Activated naive CD4-positive, alpha-beta T cell treated with anti-CD3 and anti-CD28 coated beads, Interleukin-2, amount 10 ng/mL, durations not matched to agents 7 days and 5 days (primary cell): ENCODE results near the gene HOXA5.

ENCODE experiments used
- CTCF ChIA-PET: fragments of 350-600 bp; sonication (Branson Sonifier 250); formaldehyde crosslinking; loops from one replicate; lab custom pipeline; 2021; ENCODE audit warnings: antibody characterized with exemption; lab: Charles Lee
- DNase-seq: peaks from one replicate; pipeline ENCODE4 v3.0.0-alpha.2; 2020
- H3K27ac Mint-ChIP-seq: one replicate; pipeline ENCODE4 v1.8.0; 2021; ENCODE audit warnings: mild to moderate bottlenecking, moderate library complexity, mixed read lengths
- H3K27me3 Mint-ChIP-seq: one replicate; pipeline ENCODE4 v1.8.0; 2021; ENCODE audit warnings: mild to moderate bottlenecking, mixed read lengths
- H3K36me3 Mint-ChIP-seq: one replicate; pipeline ENCODE4 v1.8.0; 2021; ENCODE audit warnings: mixed read lengths
- H3K4me1 Mint-ChIP-seq: one replicate; pipeline ENCODE4 v1.8.0; 2021; ENCODE audit warnings: mixed read lengths
- H3K4me3 Mint-ChIP-seq: one replicate; pipeline ENCODE4 v1.8.0; 2021; ENCODE audit warnings: mild to moderate bottlenecking, moderate library complexity, mixed read lengths
- H3K9me3 Mint-ChIP-seq: one replicate; pipeline ENCODE4 v1.8.0; 2021; ENCODE audit warnings: mixed read lengths

HOXA5 gene

GRCh38 chr7:27185854-27186667 lies 42.6 kb upstream of the HOXA5 start:
- DNase-seq: peak; percentile 20
- peak overlapping the region; percentile 51 for H3K4me3 Mint-ChIP-seq
- CTCF ChIA-PET: interaction anchor here (2.7 kb wide), 1 partner anchor 10 kb away, joined by 11 read pairs; no protein-coding TSS in a partner anchor
- H3K4me1 Mint-ChIP-seq: peaks cover 42% of the 10 kb centered on the region
- H3K27ac Mint-ChIP-seq: peak overlapping the region; percentile 86
- H3K9me3 Mint-ChIP-seq: no peaks in the 10 kb centered on the region
- peaks cover 100% of the 10 kb centered on the region for H3K27me3 Mint-ChIP-seq
- peaks cover 19% of the 10 kb centered on the region for H3K36me3 Mint-ChIP-seq

DNA sequence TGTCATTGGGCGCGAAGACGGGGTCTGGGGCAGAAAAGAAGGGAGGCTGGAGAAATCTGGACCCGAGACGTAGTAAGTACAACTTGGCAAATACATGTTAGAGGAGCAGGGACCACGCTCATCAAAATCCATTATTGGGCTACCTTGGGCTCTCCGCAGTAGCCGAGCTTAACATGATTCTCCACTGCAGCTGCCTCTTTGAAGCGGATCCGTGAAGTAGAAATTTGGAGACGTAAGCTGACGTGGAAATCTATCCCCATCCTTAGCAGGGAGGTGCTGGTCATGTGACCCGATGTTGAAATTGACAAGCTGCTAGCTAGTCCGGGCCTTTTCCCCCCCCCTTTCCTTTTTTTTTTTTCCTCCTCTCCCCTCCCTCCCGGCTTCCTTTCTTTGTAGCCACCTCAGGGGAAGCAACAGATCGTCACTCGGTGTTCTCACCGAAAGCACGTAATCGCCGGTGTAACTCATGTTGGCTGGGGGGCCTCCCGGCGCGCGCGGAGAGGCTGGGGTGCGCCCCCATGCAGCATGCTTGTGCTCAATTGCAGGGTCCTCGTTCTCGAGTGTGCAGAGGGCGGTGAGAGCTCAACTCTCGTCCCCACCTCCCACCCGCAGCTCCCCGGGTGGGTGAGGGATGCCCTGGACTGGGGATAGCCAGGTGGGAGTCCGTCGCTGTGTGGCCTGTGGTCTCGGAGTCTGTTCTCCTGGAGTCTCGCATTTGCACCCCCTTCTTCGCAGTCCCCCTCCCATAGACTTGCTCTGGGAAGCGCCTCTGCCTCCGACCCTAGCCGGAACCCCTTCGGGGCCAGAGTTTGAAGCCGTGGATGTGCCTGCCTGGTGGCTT lies 41.8 kb upstream of the HOXA5 start, which contains the start of gene HOXA11:
Gene HOXA11 (minus strand): TSS at position 220 of the 841 bp plus-strand sequence. CDS start 88 bp downstream, at position 132.
- CTCF ChIA-PET: interaction anchor here (2.7 kb wide), 1 partner anchor 10 kb away, joined by 11 read pairs; no protein-coding TSS in a partner anchor

GRCh38 chr7:27184337-27185012 lies 41.0 kb upstream of the HOXA5 start:
- Mint-ChIP-seq H3K4me3 (peak overlapping the region; percentile 44), H3K36me3 (peaks cover 14% of the 10 kb centered on the region), H3K27me3 (peaks cover 100% of the 10 kb centered on the region), H3K27ac (peak overlapping the region; percentile 69), H3K9me3 (no peaks in the 10 kb centered on the region), H3K4me1 (peaks cover 44% of the 10 kb centered on the region)
- DNase-seq: peak; percentile 28
- CTCF ChIA-PET: interaction anchor here (3.0 kb wide), 1 partner anchor 12 kb away, joined by 11 read pairs; no protein-coding TSS in a partner anchor

More for the DNA sequence above, 41.8 kb upstream of the HOXA5 start, which contains the start of gene HOXA11:
- Mint-ChIP-seq H3K4me1 (peaks cover 43% of the 10 kb centered on the region), H3K4me3 (peak within 1 kb of the TSS; percentile 51), H3K27ac (peak within 1 kb of the TSS; percentile 86), H3K9me3 (no peaks in the 10 kb centered on the region), H3K27me3 (peaks cover 100% of the 10 kb centered on the region), H3K36me3 (peaks cover 18% of the 10 kb centered on the region)
- DNase-seq: peak; percentile 18

GRCh38 chr7:27183682-27184336 lies 40.3 kb upstream of the HOXA5 start:
- peaks cover 100% of the 10 kb centered on the region for H3K27me3 Mint-ChIP-seq
- DNase-seq: peak; percentile 11
- H3K4me1 Mint-ChIP-seq: peaks cover 43% of the 10 kb centered on the region
- peaks cover 14% of the 10 kb centered on the region for H3K36me3 Mint-ChIP-seq
- CTCF ChIA-PET: interaction anchor here (3.0 kb wide), 1 partner anchor 12 kb away, joined by 11 read pairs; no protein-coding TSS in a partner anchor
- H3K4me3 Mint-ChIP-seq: peak overlapping the region; percentile 21
- H3K9me3 Mint-ChIP-seq: no peaks in the 10 kb centered on the region
- H3K27ac Mint-ChIP-seq: peak overlapping the region; percentile 24

- Mint-ChIP-seq H3K9me3 (no peaks in the 10 kb centered on the region), H3K4me1 (peaks cover 36% of the 10 kb centered on the region), H3K4me3 (no peak overlapping the region), H3K27ac (no peak overlapping the region), H3K27me3 (peaks cover 99% of the 10 kb centered on the region), H3K36me3 (peaks cover 9% of the 10 kb centered on the region)
- peak; percentile 18 for DNase-seq
- CTCF ChIA-PET: interaction anchor here (1.2 to 3.0 kb wide), 2 partner anchors 13 to 22 kb away, joined by 4 to 11 read pairs; no protein-coding TSS in a partner anchor
Observed at GRCh38 chr7:27182861-27183681, 39.6 kb upstream of the HOXA5 start.

DNA sequence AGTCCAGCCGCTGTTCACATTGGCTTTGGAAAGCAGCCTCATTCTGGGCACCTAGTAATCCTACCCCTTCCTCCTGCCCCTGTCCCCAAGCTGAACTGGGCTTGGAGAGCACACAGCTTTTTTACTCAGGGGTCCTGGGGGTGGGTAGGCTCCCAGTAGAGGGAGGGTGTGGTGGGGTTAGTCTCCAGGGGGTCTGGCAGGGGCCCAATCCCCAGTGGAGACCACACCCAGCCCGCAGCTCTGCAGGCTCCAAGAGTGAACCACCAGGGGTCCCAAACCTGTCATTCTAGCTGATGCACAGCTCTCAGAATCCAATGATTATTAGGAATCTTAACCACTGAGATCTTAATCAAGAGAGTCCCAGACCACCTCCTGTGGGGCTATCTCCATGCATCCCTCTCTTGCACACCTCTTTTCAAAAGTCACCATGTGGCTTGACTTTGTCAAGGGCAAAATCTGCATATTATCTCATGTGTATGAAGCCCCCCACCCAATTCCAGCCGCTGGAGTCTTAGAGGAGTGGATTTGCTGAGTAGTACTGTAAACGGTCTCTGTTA lies 38.9 kb upstream of the HOXA5 start:
- Mint-ChIP-seq H3K4me3 (no peak overlapping the region), H3K4me1 (peaks cover 29% of the 10 kb centered on the region), H3K9me3 (no peaks in the 10 kb centered on the region), H3K27me3 (peaks cover 99% of the 10 kb centered on the region), H3K27ac (no peak overlapping the region), H3K36me3 (peaks cover 9% of the 10 kb centered on the region)
- CTCF ChIA-PET: interaction anchor here (1.2 to 3.0 kb wide), 3 partner anchors 14 to 22 kb away, joined by 3 to 11 read pairs (median 4); no protein-coding TSS in a partner anchor
- peak; percentile 12 for DNase-seq

- CTCF ChIA-PET: interaction anchor here (1.3 to 3.0 kb wide), 2 partner anchors 14 to 23 kb away, joined by 3 to 11 read pairs; no protein-coding TSS in a partner anchor
- Mint-ChIP-seq H3K4me3 (no peak overlapping the region), H3K27me3 (peaks cover 99% of the 10 kb centered on the region), H3K4me1 (peaks cover 26% of the 10 kb centered on the region), H3K36me3 (peaks cover 9% of the 10 kb centered on the region), H3K27ac (no peak overlapping the region), H3K9me3 (no peaks in the 10 kb centered on the region)
- DNase-seq: peak; percentile 12
Observed at GRCh38 chr7:27181795-27182275, 38.4 kb upstream of the HOXA5 start.

- Mint-ChIP-seq H3K4me3 (no peak overlapping the region), H3K27ac (no peak overlapping the region), H3K9me3 (no peaks in the 10 kb centered on the region), H3K4me1 (peaks cover 17% of the 10 kb centered on the region), H3K36me3 (peaks cover 4% of the 10 kb centered on the region), H3K27me3 (peaks cover 99% of the 10 kb centered on the region)
- CTCF ChIA-PET: interaction anchor here (0.7 to 2.4 kb wide), 7 partner anchors 10 to 58 kb away, joined by 3 to 12 read pairs (median 4); no protein-coding TSS in a partner anchor
- DNase-seq: no peak
Observed at GRCh38 chr7:27180431-27181420, 37.2 kb upstream of the HOXA5 start.

DNA sequence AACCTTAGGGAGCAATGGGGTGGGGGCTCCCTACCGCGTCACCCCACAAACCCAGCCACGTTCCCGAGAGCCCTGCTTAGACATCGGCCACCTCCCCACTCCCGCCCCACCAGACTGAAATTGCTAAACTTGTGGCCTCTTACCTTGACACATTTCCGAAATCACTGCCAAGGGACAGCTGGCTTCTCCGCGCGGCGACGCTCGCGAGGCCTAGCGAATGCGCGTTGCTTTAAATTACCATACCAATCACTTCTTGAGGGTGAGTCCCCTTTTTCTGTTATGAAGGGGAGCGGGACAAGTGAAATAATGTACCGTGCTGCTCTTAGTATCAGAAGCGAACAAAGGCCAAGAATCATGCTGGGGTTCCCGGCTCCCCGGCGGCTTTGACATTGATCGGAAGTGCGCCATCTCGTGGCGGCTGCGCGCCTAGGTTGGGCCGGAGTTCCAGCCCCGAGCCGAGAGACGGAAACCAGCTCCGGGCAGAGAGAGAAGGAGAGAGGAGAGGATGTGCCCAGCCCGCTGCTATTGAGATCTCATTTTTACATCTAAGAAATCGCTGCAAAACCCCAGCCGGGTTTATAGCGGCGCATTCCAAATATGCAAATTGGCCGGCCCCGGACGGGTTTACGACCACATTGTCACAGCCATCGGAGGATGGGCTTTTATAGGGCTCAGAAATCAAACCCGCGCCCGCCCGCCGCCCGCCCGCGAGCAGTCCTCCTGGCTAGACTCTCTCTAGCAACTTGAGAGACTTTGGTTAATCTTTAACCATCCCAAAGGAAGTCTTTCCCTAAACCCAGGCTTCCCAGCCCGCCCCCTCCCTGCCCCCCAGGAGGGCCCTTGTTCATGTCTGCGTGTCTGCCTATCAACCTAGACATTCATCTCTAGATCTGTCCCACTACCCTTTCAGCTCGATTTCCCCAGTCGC lies 36.3 kb upstream of the HOXA5 start:
- CTCF ChIA-PET: interaction anchor here (0.7 to 2.4 kb wide), 10 partner anchors 10 to 58 kb away, joined by 3 to 12 read pairs (median 4); no protein-coding TSS in a partner anchor
- Mint-ChIP-seq H3K36me3 (peaks cover 2% of the 10 kb centered on the region), H3K4me3 (no peak overlapping the region), H3K4me1 (peaks cover 8% of the 10 kb centered on the region), H3K27ac (peak overlapping the region; percentile 65), H3K9me3 (no peaks in the 10 kb centered on the region), H3K27me3 (peaks cover 99% of the 10 kb centered on the region)
- peak; percentile 62 for DNase-seq

DNA sequence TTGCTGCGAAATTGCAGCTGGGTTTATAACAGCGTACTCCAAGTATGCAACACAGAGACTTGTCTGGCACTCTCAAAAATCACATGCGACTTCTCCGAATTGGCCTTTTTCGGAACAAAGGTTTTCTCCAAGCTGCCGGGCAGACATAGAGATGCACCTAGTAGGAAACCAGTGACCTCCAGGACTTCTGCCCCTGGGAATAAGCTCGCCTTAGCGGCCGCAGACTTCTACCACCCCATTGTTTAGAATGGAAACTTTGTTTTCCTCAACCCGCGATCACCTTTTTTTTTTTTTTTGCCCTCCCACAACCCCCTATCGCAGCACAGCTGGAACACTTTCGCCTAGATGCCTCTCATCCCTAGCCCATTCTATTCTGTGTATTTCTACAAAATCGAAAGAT lies 35.5 kb upstream of the HOXA5 start:
- H3K4me3 Mint-ChIP-seq: no peak overlapping the region
- H3K27me3 Mint-ChIP-seq: peaks cover 99% of the 10 kb centered on the region
- H3K9me3 Mint-ChIP-seq: no peaks in the 10 kb centered on the region
- peaks cover 2% of the 10 kb centered on the region for H3K36me3 Mint-ChIP-seq
- peak; percentile 9 for DNase-seq
- peak overlapping the region; percentile 65 for H3K27ac Mint-ChIP-seq
- CTCF ChIA-PET: interaction anchor here (0.6 to 2.4 kb wide), 9 partner anchors 11 to 711 kb away, joined by 3 to 12 read pairs (median 4); no protein-coding TSS in a partner anchor
- peaks cover 8% of the 10 kb centered on the region for H3K4me1 Mint-ChIP-seq
